Gastrocnemius medialis (tissue), 4 donors: ENCODE results near the gene MAOB.

Experiments used
- POLR2A ChIP-seq, 2 donors: fragments of 450-650 bp; IDR thresholded peaks; one replicate each; pipeline ENCODE4 v1.6.1; 2017; ENCODE audit warnings: antibody characterized with exemption in 2 of 2, mild to moderate bottlenecking in 2 of 2, moderate library complexity in 2 of 2
- TF ChIP-seq, protein P1 (sequence below), 5 experiments: fragments of 450-650 bp in 3 of 5; fragments of 200-600 bp in 2 of 5; sonication (generic) in 2 of 5; IDR thresholded peaks in 4 of 5; conservative IDR thresholded peaks in 1 of 5; 1 replicate in 4 of 5; 2 replicates in 1 of 5; pipeline ENCODE4 v1.5.1; 2016 to 2019; ENCODE audit warnings: antibody characterized with exemption in 5 of 5, mild to moderate bottlenecking in 3 of 5, moderate library complexity in 3 of 5

DNA sequence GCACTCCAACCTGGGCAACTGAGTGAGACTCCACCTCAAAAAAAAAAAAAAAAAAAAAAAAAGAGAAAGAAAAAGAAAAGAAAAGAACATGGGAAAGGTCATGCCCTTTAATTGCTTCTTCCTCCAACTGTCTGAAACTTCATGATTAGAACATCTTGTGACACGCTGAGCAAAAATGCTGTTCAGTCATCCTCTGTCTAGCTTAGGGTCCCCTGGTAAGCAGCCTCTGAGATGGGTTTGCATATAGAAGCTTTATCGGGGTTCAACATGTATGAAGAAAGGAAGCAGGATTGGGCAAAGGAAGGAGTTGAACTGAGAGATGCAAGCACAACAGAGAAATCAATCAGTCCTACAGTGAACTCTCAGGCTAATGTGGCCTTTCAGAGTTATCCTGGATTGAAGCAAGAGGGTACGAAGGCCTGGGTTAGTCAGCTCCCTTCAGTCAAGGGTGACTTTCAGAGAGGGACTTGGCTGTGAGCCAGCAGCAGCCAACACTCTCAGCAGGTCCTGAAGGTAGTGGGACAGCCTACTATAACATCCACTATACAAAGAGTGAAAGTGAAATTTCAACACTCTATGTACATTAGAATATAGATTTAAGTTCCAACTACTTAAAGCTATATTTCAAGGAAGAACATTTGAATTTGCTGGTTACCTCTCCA lies 11.4 kb downstream of the MAOB start:
- no peak for TF ChIP-seq POLR2A (IDR thresholded peaks at IDR 0.05)
- TF ChIP-seq, protein P1, sequence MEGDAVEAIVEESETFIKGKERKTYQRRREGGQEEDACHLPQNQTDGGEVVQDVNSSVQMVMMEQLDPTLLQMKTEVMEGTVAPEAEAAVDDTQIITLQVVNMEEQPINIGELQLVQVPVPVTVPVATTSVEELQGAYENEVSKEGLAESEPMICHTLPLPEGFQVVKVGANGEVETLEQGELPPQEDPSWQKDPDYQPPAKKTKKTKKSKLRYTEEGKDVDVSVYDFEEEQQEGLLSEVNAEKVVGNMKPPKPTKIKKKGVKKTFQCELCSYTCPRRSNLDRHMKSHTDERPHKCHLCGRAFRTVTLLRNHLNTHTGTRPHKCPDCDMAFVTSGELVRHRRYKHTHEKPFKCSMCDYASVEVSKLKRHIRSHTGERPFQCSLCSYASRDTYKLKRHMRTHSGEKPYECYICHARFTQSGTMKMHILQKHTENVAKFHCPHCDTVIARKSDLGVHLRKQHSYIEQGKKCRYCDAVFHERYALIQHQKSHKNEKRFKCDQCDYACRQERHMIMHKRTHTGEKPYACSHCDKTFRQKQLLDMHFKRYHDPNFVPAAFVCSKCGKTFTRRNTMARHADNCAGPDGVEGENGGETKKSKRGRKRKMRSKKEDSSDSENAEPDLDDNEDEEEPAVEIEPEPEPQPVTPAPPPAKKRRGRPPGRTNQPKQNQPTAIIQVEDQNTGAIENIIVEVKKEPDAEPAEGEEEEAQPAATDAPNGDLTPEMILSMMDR (IDR thresholded peaks at IDR 0.05 in 4 of 5, conservative IDR thresholded peaks at IDR 0.05 in 1 of 5), result no peak
